Smooth muscle cell (in vitro differentiated cells): ENCODE data around the gene CHMP6. TPM values are rescaled to one million over a fixed set of nuclear protein-coding genes. Genes with fewer than 3 reads are reported as not detected.

Source experiments
- DNase-seq: peaks from one replicate; lab custom pipeline; 2025; ENCODE audit not compliant: unreplicated experiment; lab: John Stamatoyannopoulos, UW
- H2AFZ ChIP-seq: fragments of 200-600 bp; sonication (generic); 2 replicates; pipeline ENCODE4 v1.6.0; 2016; ENCODE audit warnings: antibody characterized with exemption, low read depth, mild to moderate bottlenecking
- H3F3A ChIP-seq: fragments of 200-600 bp; sonication (generic); 2 replicates; pipeline ENCODE4 v1.6.0; 2017; ENCODE audit warnings: antibody characterized with exemption, low read depth
- H3K27ac ChIP-seq: fragments of 200-600 bp; sonication (generic); 2 replicates; pipeline ENCODE4 v1.5.1; 2016; ENCODE audit warnings: low read depth, mild to moderate bottlenecking
- H3K27me3 ChIP-seq: fragments of 200-600 bp; sonication (generic); 2 replicates; pipeline ENCODE4 v1.6.1; 2016; ENCODE audit warnings: low read depth, mild to moderate bottlenecking
- H3K36me3 ChIP-seq: fragments of 200-600 bp; sonication (generic); 2 replicates; pipeline ENCODE4 v1.5.1; 2016; ENCODE audit warnings: low read depth
- H3K4me1 ChIP-seq: fragments of 200-600 bp; sonication (generic); 2 replicates; pipeline ENCODE4 v1.5.1; 2016; ENCODE audit warnings: low read depth
- H3K4me2 ChIP-seq: fragments of 200-600 bp; sonication (generic); 2 replicates; pipeline ENCODE4 v1.6.0; 2016; ENCODE audit warnings: mild to moderate bottlenecking
- H3K4me3 ChIP-seq: fragments of 200-600 bp; sonication (generic); 2 replicates; pipeline ENCODE4 v1.5.1; 2016; ENCODE audit warnings: mild to moderate bottlenecking
- H3K79me2 ChIP-seq: fragments of 200-600 bp; sonication (generic); 2 replicates; pipeline ENCODE4 v1.6.0; 2016; ENCODE audit warnings: low read depth, mild to moderate bottlenecking
- H3K9ac ChIP-seq: fragments of 200-600 bp; sonication (generic); 2 replicates; pipeline ENCODE4 v1.6.0; 2016; ENCODE audit warnings: low read depth
- H3K9me3 ChIP-seq: fragments of 200-600 bp; sonication (generic); replicated peaks from 2 replicates; pipeline ENCODE4 v1.5.1; 2016; ENCODE audit warnings: low read depth
- H4K20me1 ChIP-seq: fragments of 200-600 bp; sonication (generic); 2 replicates; pipeline ENCODE4 v1.6.0; 2016; ENCODE audit warnings: low read depth
- CTCF ChIP-seq: fragments of 200-600 bp; sonication (generic); IDR thresholded peaks from 2 replicates; pipeline ENCODE4 v1.5.1; 2017; ENCODE audit warnings: borderline replicate concordance, mild to moderate bottlenecking, antibody characterized with exemption; ENCODE audit not compliant: insufficient read depth, poor library complexity, severe bottlenecking
- WGBS: methylation state at CpG from one replicate; pipeline ENCODE4 v1.1.7; 2016; ENCODE audit warnings: low lambda C conversion rate; 5-methylcytosine and 5-hydroxymethylcytosine counted together
- polyA plus RNA-seq: library from polyadenylated mRNA; unstranded; fragments of >200 nt; fragmentation: Nextera tagmentation; extraction: Ambion mirVana; gene quantifications from 2 replicates; pipeline ENCODE4 v1.2.1, GENCODE V29; 2016
- total RNA-seq: library from RNA; depleted of rRNA; stranded (reverse); fragments of >200 nt; gene quantifications from 2 replicates; pipeline ENCODE4 v1.2.3, GENCODE V29; 2014

CHMP6 gene
- 5.8 and 11.9 TPM in 2 replicates for total RNA-seq
- polyA plus RNA-seq = 21.5 and 30.9 TPM in 2 replicates

GRCh38 chr17:80991645-80992076, at the start of gene CHMP6:
TSS of gene CHMP6 (plus strand) at chr17:80991841. CDS start at chr17:80991919, 78 bp downstream.
- Histone ChIP-seq H3K27ac (no peak within 1 kb of the TSS), H3K4me3 (peak within 1 kb of the TSS; percentile 90), H3K9me3 (no peaks in the 10 kb centered on the region), H3K27me3 (no peaks in the 10 kb centered on the region), H2AFZ (peak within 1 kb of the TSS; percentile 99), H3K79me2 (peaks cover 9% of the 10 kb centered on the region), H3K36me3 (no peaks in the 10 kb centered on the region), H3F3A (no peaks in the 10 kb centered on the region), H4K20me1 (peaks cover 9% of the 10 kb centered on the region), H3K4me1 (peaks cover 8% of the 10 kb centered on the region), H3K9ac (peak within 1 kb of the TSS; percentile 68), H3K4me2 (peak within 1 kb of the TSS; percentile 100)
- TF ChIP-seq CTCF = no peak
- DNase-seq = no peak
- WGBS = 2% methylated on average over 45 of the region's 66 CpGs

GRCh38 chr17:80942423-80943345, 49.0 kb upstream of the CHMP6 start:
- Histone ChIP-seq H3K27ac (no peak overlapping the region), H4K20me1 (no peaks in the 10 kb centered on the region), H2AFZ (no peak overlapping the region), H3F3A (no peaks in the 10 kb centered on the region), H3K27me3 (no peaks in the 10 kb centered on the region), H3K9ac (no peak overlapping the region), H3K4me2 (no peak overlapping the region), H3K9me3 (no peaks in the 10 kb centered on the region), H3K79me2 (no peaks in the 10 kb centered on the region), H3K36me3 (peaks cover 5% of the 10 kb centered on the region), H3K4me3 (no peak overlapping the region), H3K4me1 (peaks cover 7% of the 10 kb centered on the region)
- no peak for TF ChIP-seq CTCF
- WGBS = 91% methylated on average over 36 of the region's 38 CpGs
- DNase-seq = no peak

- Histone ChIP-seq H3K36me3 (peaks cover 5% of the 10 kb centered on the region), H3K9me3 (no peaks in the 10 kb centered on the region), H4K20me1 (no peaks in the 10 kb centered on the region), H3K27ac (no peak overlapping the region), H3K9ac (no peak overlapping the region), H3K27me3 (no peaks in the 10 kb centered on the region), H3K79me2 (no peaks in the 10 kb centered on the region), H3K4me2 (no peak overlapping the region), H3K4me1 (no peaks in the 10 kb centered on the region), H2AFZ (no peak overlapping the region), H3K4me3 (no peak overlapping the region), H3F3A (no peaks in the 10 kb centered on the region)
- 91% methylated on average over 17 of the region's 17 CpGs for WGBS
- no peak for TF ChIP-seq CTCF
- no peak for DNase-seq
Observed at GRCh38 chr17:80943346-80944145, 48.1 kb upstream of the CHMP6 start.
